Fibroblast of skin of right biceps (primary cell): Measurements from ENCODE around the gene KRTAP5-5.
"Not testable (repeated sequence)": the region's sequence is repeated elsewhere in the genome, so short reads cannot be mapped to it uniquely, and the experiment has no call there.

Experiments
- DNase-seq: peaks from one replicate; pipeline ENCODE4 v3.0.0-alpha.2; 2013

The KRTAP5-5 gene

GRCh38 chr11:1629326-1630185 is at the start of gene KRTAP5-5:
KRTAP5-5 (plus strand) TSS chr11:1629775; CDS start chr11:1629841, 66 bp downstream.
- DNase-seq = no peak

GRCh38 chr11:1581976-1582375 is 47.6 kb upstream of the KRTAP5-5 start:
- DNase-seq = no peak

GRCh38 chr11:1582909-1583308 is 46.7 kb upstream of the KRTAP5-5 start:
- DNase-seq = not testable (repeated sequence)

DNA sequence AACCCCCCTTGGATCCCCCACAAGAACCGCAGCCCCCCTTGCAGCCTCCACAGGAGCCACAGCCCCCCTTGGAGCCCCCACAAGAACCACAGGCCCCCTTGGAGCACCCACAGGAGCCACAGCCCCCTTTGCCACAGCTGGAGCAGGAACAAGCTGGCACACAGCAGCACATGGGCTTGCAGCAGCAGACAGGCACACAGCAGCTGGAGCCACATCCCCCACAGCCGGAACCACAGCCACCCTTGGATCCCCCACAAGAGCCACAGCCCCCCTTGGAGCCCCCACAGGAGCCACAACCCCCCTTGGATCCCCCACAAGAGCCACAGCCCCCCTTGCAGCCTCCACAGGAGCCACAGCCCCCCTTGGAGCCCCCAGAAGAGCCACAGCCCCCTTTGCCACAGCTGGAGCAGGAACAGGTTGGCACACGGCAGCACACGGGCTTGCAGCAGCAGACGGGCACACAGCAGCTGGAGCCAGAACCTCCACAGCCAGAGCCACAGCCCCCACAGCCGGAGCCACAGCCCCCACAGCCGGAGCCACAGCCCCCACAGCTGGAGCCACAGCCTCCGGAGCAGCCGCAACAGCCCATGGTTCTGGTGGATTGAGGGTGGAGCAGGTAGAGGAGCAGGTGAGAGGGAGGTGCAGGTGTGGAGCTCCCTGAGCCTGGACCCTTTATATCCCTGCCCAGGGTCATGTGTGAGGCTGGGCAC is 44.8 kb upstream of the KRTAP5-5 start, which contains the start of gene KRTAP5-1:
TSS of gene KRTAP5-1 (minus strand) at position 623 of the 710 bp plus-strand sequence. CDS start at position 589, 34 bp downstream.
- DNase-seq = not testable (repeated sequence)

- no peak for DNase-seq
These were observed 42.9 kb upstream of the KRTAP5-5 start for GRCh38 chr11:1586699-1587098.

GRCh38 chr11:1589191-1589963 is 40.2 kb upstream of the KRTAP5-5 start:
- not testable (repeated sequence) for DNase-seq

DNA sequence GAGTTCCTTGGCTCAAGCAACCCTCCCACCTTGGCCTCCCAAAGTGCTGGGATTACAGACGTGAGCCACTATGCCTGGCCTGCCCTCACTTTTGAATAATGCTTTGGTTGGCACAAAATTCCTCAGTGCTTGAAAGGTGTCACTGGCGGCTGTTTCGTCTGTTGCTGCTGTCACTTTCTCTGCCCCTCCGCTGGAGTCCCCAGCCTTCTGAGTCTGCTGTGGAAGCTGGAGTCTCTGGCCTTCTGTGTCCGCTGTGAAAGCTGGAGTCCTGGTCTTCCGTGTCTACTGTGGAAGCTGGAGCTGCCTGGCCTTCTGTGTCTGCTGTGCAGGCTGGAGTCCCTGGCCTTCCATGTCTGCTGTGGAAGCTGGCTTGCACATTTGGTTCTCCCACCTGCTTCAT is 39.6 kb upstream of the KRTAP5-5 start:
- no peak for DNase-seq

GRCh38 chr11:1592628-1593027 is 36.9 kb upstream of the KRTAP5-5 start:
- no peak for DNase-seq

DNA sequence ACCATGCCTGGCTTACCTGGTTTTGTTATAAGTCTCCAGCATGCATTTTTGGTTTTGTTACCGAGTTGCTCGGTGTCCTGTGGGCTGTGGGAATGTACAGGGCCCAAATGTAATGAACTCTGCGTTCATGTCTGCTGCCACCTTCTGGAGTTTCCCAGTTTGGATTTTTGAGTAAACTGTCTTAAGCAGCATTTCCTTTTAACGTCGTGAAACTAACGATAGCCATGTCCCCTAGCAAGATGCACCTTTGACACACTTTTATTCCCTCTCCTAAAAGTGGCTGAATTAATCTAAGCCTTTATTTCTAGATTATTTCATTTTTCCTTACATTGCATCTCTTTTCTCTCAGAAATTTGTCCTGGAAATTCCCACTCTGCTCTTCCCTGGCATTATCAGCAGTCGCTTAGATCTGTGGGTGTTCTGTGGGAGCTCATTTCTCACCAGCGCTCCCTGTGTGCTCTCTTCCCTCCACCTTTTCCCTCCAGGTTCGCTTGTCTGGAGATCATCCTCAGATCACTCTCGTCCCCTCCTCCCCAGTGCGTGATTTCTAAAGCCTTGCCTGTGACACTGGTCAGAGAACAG is 33.5 kb upstream of the KRTAP5-5 start:
- DNase-seq = not testable (repeated sequence)

GRCh38 chr11:1596576-1597121 is 32.9 kb upstream of the KRTAP5-5 start:
- not testable (repeated sequence) for DNase-seq

DNA sequence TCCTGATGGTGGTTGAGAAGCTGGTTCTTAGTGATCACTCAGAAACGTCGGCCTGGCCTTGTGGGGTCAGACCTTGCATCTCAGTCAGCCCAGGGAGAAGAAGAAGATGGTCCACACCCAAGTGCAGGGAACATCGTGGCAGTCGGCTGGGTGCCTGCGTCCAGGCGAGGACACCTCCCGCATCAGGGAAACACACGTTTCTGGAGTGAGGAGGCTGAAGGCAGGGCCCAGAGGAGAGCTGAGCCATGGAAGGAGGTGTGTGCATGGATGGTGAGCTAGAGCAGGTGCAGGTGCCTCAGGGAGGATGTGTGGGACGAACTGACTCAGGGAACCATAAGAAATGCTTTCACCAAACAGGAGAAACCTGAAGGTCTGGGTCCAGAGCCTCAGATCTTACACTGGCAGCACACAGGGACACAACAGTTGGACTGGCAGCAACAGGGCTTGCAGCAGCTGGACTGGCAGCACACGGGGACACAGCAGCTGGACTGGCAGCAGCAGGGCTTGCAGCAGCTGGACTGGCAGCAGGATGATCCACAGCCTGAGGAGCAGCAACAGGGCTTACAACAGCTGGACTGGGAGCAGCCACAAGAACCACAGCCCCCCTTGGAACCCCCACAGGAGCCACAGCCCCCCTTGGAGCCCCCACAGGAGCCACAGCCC is 32.1 kb upstream of the KRTAP5-5 start:
- no peak for DNase-seq

GRCh38 chr11:1597994-1598380 is 31.6 kb upstream of the KRTAP5-5 start, which contains the start of gene KRTAP5-2:
KRTAP5-2 (minus strand) TSS chr11:1598294; CDS start chr11:1598250, 44 bp downstream.
- DNase-seq = no peak

DNA sequence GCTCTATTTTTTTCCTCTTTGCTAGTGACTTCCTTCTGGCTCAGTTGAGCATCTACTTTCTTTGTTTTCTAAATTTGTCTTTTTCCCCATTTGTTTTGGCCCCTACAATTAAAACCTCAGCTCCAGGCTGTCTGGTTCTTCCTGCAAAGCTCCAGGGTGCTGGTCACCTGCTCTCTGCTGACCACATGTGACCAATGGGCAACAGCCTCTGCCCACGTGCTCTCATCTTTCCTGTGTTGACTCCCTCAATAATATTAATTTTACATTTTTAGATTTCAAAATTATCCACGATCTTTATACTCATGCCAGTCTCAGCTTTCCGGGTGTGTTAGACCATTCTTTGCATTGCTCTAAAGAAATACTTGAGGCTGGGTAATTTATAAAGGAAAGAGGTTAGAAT is 31.2 kb upstream of the KRTAP5-5 start:
- not testable (repeated sequence) for DNase-seq

DNA sequence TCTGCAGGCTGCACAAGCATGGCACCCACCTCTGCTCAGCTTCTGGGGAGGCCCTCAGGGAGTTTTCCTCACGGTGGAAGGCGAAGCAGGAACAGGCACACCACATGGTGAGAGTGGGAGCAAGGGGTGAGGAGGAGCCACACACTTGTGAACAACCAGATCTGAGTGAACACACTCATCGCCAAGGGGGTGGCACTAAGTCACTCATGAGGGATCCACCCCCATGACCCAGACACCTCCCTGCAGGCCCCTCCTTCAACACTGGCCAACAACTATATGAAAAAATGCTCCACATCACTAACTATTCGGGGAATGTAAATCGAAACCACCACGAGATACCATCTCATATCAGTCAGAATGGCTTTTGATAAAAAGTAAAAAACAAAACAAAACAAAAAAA is 30.8 kb upstream of the KRTAP5-5 start:
- peak; percentile 11 for DNase-seq

DNA sequence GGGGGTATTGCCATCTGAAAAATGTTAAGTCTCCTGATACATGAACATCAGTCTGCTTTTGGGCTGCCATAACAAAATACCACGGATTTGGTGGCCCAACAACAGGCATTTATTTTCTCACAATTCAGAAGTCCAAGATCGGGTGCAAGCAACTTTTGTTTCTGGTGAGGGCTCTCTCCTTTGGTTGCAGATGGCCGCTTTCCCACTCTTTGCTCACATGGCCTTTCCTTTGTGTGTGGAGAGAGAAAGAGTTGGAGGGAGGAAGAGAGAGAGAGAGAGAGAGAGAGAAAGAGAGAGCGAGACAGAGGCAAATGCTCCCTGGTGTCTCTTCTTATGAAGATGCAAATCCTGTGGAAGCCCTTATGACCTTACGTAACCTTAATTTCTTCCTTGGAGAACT is 28.9 kb upstream of the KRTAP5-5 start:
- no peak for DNase-seq

DNA sequence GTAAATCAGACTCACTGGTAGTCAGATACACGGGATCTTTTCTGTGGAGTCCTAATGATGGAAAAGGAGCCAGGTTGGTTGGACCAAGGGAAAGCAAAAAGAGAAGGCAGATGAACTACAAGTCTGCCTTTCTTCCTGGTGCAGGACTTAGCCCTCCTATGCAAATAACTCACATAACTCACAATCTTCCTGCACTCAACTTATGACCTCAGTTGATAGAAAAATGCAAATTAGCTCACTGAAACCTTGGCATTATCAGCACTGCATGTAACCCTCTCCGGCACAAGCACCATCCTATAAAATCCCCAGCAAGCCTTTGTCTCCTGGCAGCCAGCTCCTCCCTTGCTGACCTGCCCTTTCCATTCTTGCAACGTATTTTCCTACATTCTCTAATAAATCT is 27.9 kb upstream of the KRTAP5-5 start:
- DNase-seq = not testable (repeated sequence)

DNA sequence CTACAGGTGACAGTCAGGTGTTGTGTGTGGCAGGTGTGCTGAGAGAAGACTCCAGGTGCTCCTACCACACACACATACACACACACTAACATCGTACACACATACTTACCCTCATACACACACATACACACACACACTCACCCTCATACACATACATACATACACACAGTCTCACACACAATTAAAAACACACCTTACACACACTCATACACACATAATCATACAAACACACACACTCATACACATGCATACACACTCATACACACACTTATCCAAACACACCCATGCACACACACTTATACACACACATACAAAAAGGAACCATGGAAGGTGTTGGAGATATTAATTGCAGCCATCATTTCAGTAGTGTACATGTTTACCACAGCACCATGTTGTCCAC is 25.9 kb upstream of the KRTAP5-5 start:
- no peak for DNase-seq

GRCh38 chr11:1604181-1604580 is 25.4 kb upstream of the KRTAP5-5 start:
- no peak for DNase-seq

DNA sequence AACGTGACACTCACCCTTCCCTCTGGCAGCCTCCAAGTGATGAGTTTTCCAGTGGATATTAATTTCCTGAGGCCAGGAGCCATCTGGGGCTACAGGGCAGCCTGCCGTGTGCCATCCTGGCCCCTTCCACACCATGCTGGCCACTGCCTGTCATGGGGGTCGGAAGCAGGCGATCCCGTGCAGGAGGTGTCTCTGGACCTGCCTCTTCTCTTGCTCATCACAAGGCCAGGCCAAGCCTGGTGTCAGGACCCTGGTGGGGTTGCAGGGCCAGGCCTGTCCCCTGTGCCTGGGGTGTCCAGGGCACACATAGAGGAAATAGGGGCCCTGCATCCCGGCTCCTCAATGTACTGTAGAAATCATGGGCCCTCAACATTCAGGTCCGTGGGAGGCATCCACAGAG is 24.9 kb upstream of the KRTAP5-5 start:
- DNase-seq = no peak

DNA sequence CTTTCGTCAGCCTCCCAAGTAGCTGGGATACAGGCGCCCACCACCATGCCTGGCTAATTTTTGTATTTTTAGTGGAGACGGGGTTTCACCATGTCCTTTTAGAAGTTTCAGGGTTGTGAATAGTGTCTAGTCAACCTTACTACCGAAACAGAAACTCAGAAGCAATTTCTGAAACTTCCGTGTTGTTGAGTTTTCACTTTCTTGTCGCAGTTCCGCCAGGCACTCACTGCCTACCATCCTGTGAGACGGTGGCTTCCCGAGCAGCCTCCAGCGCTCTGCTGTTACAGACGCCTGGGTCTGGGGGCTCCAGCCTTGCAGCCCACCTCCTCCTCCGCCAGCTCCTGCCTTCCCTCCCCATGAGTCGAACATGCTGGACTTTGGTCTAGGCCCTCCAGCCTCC is 23.7 kb upstream of the KRTAP5-5 start:
- not testable (repeated sequence) for DNase-seq

GRCh38 chr11:1607156-1607845 is 22.3 kb upstream of the KRTAP5-5 start:
- not testable (repeated sequence) for DNase-seq
